SK-N-SH (cell line): ENCODE results near the gene TGFBRAP1. TPM values are rescaled to one million over a fixed set of nuclear protein-coding genes. Genes with fewer than 3 reads are reported as not detected.
A peak's percentile ranks its signal among the peaks of the same experiment; 100 is the strongest.

Experiments
- CTCF ChIA-PET: fragments of 300-600, 350-600 bp; formaldehyde crosslinking; extraction: SDS; loops from one replicate; lab custom pipeline; 2021; lab: Yijun Ruan, JAX
- POLR2A ChIA-PET: fragments of 350-600 bp; sonication (Branson Sonifier 250); formaldehyde crosslinking; extraction: SDS; loops from one replicate; lab custom pipeline; 2020; ENCODE audit warnings: antibody characterized with exemption, inconsistent platforms; lab: Yijun Ruan, JAX
- DNase-seq: peaks from one replicate; pipeline ENCODE4 v3.0.0; 2012
- H2AFZ ChIP-seq: fragments of 200-600 bp; sonication (generic); 2 replicates; pipeline ENCODE4 v1.8.1; 2016; ENCODE audit warnings: antibody characterized with exemption, mild to moderate bottlenecking, low read depth
- H3F3A ChIP-seq: fragments of 200-600 bp; sonication (generic); replicated peaks from 2 replicates; pipeline ENCODE3; 2016; ENCODE audit warnings: antibody characterized with exemption, mild to moderate bottlenecking; ENCODE audit not compliant: insufficient read depth
- H3K27ac ChIP-seq, 2 experiments: fragments of 200-500 bp in 1 of 2; fragments of 200-600 bp in 1 of 2; sonication (Bioruptor generic) in 1 of 2; sonication (generic), shearing (Covaris generic) in 1 of 2; 2 replicates each; pipeline versions ENCODE4 v1.5.1 to v1.6.1; 2014 to 2016; ENCODE audit warnings: low read depth in 2 of 2, inconsistent platforms in 1 of 2, low read length in 1 of 2, mild to moderate bottlenecking in 1 of 2, mixed read lengths in 1 of 2
- H3K27me3 ChIP-seq: fragments of 200-600 bp; sonication (generic), shearing (Covaris generic); 2 replicates; pipeline ENCODE4 v1.6.1; 2016; ENCODE audit warnings: mixed run types; ENCODE audit not compliant: insufficient read depth
- H3K36me3 ChIP-seq, 2 experiments: fragments of 200-500 bp in 1 of 2; fragments of 200-600 bp in 1 of 2; sonication (Bioruptor generic) in 1 of 2; sonication (generic) in 1 of 2; replicated peaks in 1 of 2; 2 replicates each; pipeline versions ENCODE3 to v1.5.1; 2014 to 2016; ENCODE audit warnings: low read length in 1 of 2, mild to moderate bottlenecking in 1 of 2; ENCODE audit not compliant: insufficient read depth in 2 of 2, control insufficient read depth in 1 of 2
- H3K4me1 ChIP-seq, 2 experiments: fragments of 200-500 bp in 1 of 2; fragments of 200-600 bp in 1 of 2; sonication (Bioruptor generic) in 1 of 2; sonication (generic), shearing (Covaris generic) in 1 of 2; 2 replicates each; pipeline versions ENCODE4 v1.5.1 to v1.6.1; 2014 to 2016; ENCODE audit warnings: low read depth in 1 of 2, low read length in 1 of 2, mixed run types in 1 of 2; ENCODE audit not compliant: insufficient read depth in 2 of 2, control insufficient read depth in 1 of 2
- H3K4me2 ChIP-seq: fragments of 200-600 bp; sonication (generic), shearing (Covaris generic); 2 replicates; pipeline ENCODE4 v1.6.1; 2017; ENCODE audit warnings: mixed run types
- H3K4me3 ChIP-seq, 2 experiments: fragments of 200-500 bp in 1 of 2; fragments of 200-600 bp in 1 of 2; sonication (Bioruptor generic) in 1 of 2; sonication (generic), shearing (Covaris generic) in 1 of 2; 2 replicates each; pipeline versions ENCODE4 v1.5.1 to v1.8.1; 2014 to 2016; ENCODE audit warnings: low read depth in 2 of 2, inconsistent platforms in 1 of 2, low read length in 1 of 2, mild to moderate bottlenecking in 1 of 2, mixed read lengths in 1 of 2, moderate library complexity in 1 of 2
- H3K79me2 ChIP-seq: fragments of 200-600 bp; sonication (generic); 2 replicates; pipeline ENCODE4 v1.8.1; 2017; ENCODE audit warnings: mild to moderate bottlenecking; ENCODE audit not compliant: insufficient read depth
- H3K9ac ChIP-seq: fragments of 200-600 bp; sonication (generic); 2 replicates; pipeline ENCODE4 v1.6.1; 2017; ENCODE audit warnings: mixed run types
- H3K9me2 ChIP-seq: fragments of 200-600 bp; sonication (generic); 2 replicates; pipeline ENCODE4 v1.6.1; 2017; ENCODE audit warnings: mixed run types
- H3K9me3 ChIP-seq: fragments of 200-600 bp; sonication (generic); 2 replicates; pipeline ENCODE4 v1.6.1; 2017; ENCODE audit warnings: mixed run types, mild to moderate bottlenecking, moderate library complexity
- H4K20me1 ChIP-seq: fragments of 200-600 bp; sonication (generic); 2 replicates; pipeline ENCODE4 v1.6.1; 2017; ENCODE audit warnings: mild to moderate bottlenecking, mixed run types; ENCODE audit not compliant: insufficient read depth
- GATA2 ChIP-seq: sonication (generic); formaldehyde crosslinking; IDR thresholded peaks from 2 replicates; pipeline ENCODE4 v1.5.0; 2020; ENCODE audit warnings: mild to moderate bottlenecking, missing genetic modification reagents
- MEF2A ChIP-seq: IDR thresholded peaks from 2 replicates; pipeline ENCODE4 v1.4.0; 2012; ENCODE audit warnings: low read depth, borderline replicate concordance
- MXI1 ChIP-seq: IDR thresholded peaks from 2 replicates; pipeline ENCODE4 v1.6.1; 2012; ENCODE audit warnings: mild to moderate bottlenecking, low read depth, low read length, improper control_type of control experiment
- RAD21 ChIP-seq: IDR thresholded peaks from 2 replicates; pipeline ENCODE4 v1.6.1; 2012; ENCODE audit warnings: mild to moderate bottlenecking, low read length
- RCOR1 ChIP-seq: fragments of 150-350 bp; IDR thresholded peaks from 2 replicates; pipeline ENCODE4 v1.6.1; 2017; ENCODE audit warnings: antibody characterized with exemption, low read length
- SIN3A ChIP-seq: IDR thresholded peaks from 2 replicates; pipeline ENCODE4 v1.6.1; 2012; ENCODE audit warnings: low read depth, mild to moderate bottlenecking, low read length, moderate library complexity, borderline replicate concordance
- SMC3 ChIP-seq: IDR thresholded peaks from 2 replicates; pipeline ENCODE4 v1.6.1; 2012; ENCODE audit warnings: low read depth, low read length, improper control_type of control experiment
- TEAD4 ChIP-seq: IDR thresholded peaks from 2 replicates; pipeline ENCODE4 v1.4.0; 2012; ENCODE audit warnings: mild to moderate bottlenecking, borderline replicate concordance; ENCODE audit not compliant: insufficient read depth
- WGBS: methylation state at CpG from one replicate; pipeline ENCODE4 v1.1.6; 2017; ENCODE audit warnings: low lambda C conversion rate; 5-methylcytosine and 5-hydroxymethylcytosine counted together
- polyA plus RNA-seq, 3 experiments: library from polyadenylated mRNA; depleted of rRNA; stranded (reverse); fragments of >200 nt; gene quantifications; 2 replicates each; pipeline ENCODE4 v1.2.3, GENCODE V29; 2012
- TF ChIP-seq, protein P1 (sequence below): fragments of 200-600 bp; sonication (generic); IDR thresholded peaks from 2 replicates; pipeline ENCODE4 v1.6.1; 2017; ENCODE audit warnings: antibody characterized with exemption, mild to moderate bottlenecking, moderate library complexity
- TF ChIP-seq, protein P2 (sequence below): IDR thresholded peaks from 2 replicates; pipeline ENCODE4 v1.4.0; 2012; ENCODE audit warnings: low read depth, borderline replicate concordance

Gene TGFBRAP1
- polyA plus RNA-seq, 1 of the 3 experiments (the other 2 are of a cell fraction) = 5.7 TPM

DNA sequence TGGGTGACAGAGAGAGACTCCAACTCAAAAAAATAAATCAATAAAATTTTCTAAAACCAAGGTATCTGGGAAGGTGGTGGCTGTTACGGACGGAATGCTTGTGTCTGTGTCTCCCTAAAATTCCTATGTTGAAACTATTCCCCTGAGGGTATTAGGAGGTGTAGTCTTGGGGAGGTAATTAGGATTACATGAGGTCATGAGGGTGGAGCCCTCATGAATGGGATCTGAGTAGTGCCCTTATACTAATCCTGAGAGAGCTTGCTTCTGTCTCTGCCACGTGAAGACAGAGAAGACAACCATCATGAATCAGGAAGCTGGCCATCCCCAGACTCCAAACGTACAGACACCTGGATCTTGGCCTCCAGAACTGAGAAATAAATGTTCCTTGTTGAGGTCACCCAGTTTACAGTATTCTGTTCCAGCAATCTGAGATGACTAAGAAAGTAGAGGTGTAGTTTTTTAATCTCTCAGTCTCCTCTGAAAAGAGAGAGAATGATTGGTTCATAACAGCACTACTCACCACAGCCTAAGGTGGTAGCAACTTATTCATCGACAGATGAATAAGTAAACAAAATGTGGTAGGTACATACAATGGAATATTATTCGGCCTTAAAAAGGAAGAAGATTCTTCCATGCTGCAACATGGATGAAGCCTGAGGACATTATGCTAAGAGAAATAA is 38.4 kb downstream of the TGFBRAP1 start (continued):
- no peak for TF ChIP-seq SMC3
- TF ChIP-seq, all 33 proteins: peak for 0

DNA sequence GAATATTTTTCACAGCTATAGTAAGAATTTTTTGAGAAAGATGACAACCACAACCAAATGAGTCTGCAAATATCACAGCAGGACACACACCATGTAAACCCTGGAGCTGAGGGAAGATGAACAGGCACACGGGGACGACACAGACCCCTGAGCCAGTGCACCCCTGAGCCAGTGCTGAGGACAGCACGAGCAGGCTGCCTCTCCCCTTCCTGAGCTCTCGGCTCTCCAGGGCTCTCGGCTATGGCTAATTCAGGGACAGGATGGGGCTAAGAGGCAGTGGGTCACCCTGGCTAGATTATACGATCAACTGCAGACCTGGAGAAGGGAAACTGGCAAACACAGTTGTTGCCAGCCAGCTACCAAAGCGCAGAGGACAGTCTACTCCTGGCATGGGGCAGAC is 41.4 kb downstream of the TGFBRAP1 start:
- H3K4me3 ChIP-seq = no peak overlapping the region
- no peaks in the 10 kb centered on the region for H4K20me1 ChIP-seq
- H3K4me2 ChIP-seq = no peak overlapping the region
- no peaks in the 10 kb centered on the region for H3K9me2 ChIP-seq
- H3K27ac ChIP-seq = no peak overlapping the region
- H3K9me3 ChIP-seq = no peaks in the 10 kb centered on the region
- no peak overlapping the region for H2AFZ ChIP-seq
- no peaks in the 10 kb centered on the region for H3F3A ChIP-seq
- H3K9ac ChIP-seq = no peak overlapping the region
- CTCF ChIA-PET = interaction anchor here (0.6 to 1.8 kb wide), 9 partner anchors 9 to 190 kb away, joined by 3 to 5 read pairs (median 3); no protein-coding TSS in a partner anchor
- no peak for DNase-seq
- no peaks in the 10 kb centered on the region for H3K79me2 ChIP-seq
- 100% methylated on average over 3 of the region's 7 CpGs for WGBS
- POLR2A ChIA-PET = no interaction called here
- no peaks in the 10 kb centered on the region for H3K27me3 ChIP-seq
- TF ChIP-seq, protein P1, sequence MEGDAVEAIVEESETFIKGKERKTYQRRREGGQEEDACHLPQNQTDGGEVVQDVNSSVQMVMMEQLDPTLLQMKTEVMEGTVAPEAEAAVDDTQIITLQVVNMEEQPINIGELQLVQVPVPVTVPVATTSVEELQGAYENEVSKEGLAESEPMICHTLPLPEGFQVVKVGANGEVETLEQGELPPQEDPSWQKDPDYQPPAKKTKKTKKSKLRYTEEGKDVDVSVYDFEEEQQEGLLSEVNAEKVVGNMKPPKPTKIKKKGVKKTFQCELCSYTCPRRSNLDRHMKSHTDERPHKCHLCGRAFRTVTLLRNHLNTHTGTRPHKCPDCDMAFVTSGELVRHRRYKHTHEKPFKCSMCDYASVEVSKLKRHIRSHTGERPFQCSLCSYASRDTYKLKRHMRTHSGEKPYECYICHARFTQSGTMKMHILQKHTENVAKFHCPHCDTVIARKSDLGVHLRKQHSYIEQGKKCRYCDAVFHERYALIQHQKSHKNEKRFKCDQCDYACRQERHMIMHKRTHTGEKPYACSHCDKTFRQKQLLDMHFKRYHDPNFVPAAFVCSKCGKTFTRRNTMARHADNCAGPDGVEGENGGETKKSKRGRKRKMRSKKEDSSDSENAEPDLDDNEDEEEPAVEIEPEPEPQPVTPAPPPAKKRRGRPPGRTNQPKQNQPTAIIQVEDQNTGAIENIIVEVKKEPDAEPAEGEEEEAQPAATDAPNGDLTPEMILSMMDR = no peak
- TF ChIP-seq MEF2A = no peak
- TF ChIP-seq SIN3A = no peak
- TF ChIP-seq RCOR1 = no peak
- no peak for TF ChIP-seq GATA2
- no peaks in the 10 kb centered on the region for H3K4me1 ChIP-seq
- H3K36me3 ChIP-seq = peaks cover 15 to 64% of the 10 kb centered on the region in 2 experiments

DNA sequence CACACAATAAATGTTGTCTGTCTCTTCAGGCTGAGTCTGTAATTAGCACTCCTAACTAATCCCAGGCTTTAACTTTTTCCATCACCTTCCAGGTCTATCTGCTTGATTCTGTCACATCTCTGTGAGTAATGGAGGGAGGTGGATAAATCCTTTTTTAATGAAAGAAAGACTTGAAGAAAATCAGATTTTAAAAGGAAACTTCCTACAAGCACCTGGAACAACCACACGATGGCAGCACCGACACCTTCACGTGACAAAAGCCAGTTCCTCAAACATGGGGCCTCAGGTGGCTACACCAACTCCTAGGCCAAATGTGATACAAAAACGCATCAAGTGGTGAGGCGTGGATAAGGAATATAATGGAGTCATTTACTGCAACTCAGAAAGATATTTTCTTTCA is 41.8 kb downstream of the TGFBRAP1 start:
- Histone ChIP-seq H3F3A (no peaks in the 10 kb centered on the region), H3K9me2 (no peaks in the 10 kb centered on the region), H3K4me1 (no peaks in the 10 kb centered on the region), H3K79me2 (no peaks in the 10 kb centered on the region), H3K4me3 (no peak overlapping the region), H3K27me3 (no peaks in the 10 kb centered on the region), H4K20me1 (no peaks in the 10 kb centered on the region), H3K4me2 (no peak overlapping the region), H3K9me3 (no peaks in the 10 kb centered on the region), H2AFZ (no peak overlapping the region), H3K36me3 (peaks cover 13 to 65% of the 10 kb centered on the region in 2 experiments), H3K9ac (no peak overlapping the region), H3K27ac (no peak overlapping the region)
- TF ChIP-seq SMC3 = peak; percentile 26; the same call in 1 of the 2 replicates
- peak; percentile 39 for TF ChIP-seq RAD21
- TF ChIP-seq MXI1 = no peak
- TF ChIP-seq, protein P2, sequence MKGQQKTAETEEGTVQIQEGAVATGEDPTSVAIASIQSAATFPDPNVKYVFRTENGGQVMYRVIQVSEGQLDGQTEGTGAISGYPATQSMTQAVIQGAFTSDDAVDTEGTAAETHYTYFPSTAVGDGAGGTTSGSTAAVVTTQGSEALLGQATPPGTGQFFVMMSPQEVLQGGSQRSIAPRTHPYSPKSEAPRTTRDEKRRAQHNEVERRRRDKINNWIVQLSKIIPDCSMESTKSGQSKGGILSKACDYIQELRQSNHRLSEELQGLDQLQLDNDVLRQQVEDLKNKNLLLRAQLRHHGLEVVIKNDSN = peak; percentile 47; the same call in 1 of the 2 replicates
- no peak for TF ChIP-seq TEAD4
- TF ChIP-seq, protein P1 = peak; percentile 60
- peak; percentile 33 for DNase-seq
- ChIA-PET POLR2A (no interaction called here), CTCF (interaction anchor here (0.6 to 1.8 kb wide), 9 partner anchors 9 to 190 kb away, joined by 3 to 5 read pairs (median 3); no protein-coding TSS in a partner anchor)
- WGBS = 73% methylated on average over 5 of the region's 5 CpGs
